Astrocyte (in vitro differentiated cells and primary cell): Measurements from ENCODE around the gene CNTN5.

ENCODE experiments used
- CTCF ChIP-seq: IDR thresholded peaks from 2 replicates; pipeline ENCODE4 v1.5.1; 2011; ENCODE audit warnings: low read depth, mild to moderate bottlenecking, inconsistent platforms, low read length, moderate library complexity; ENCODE audit not compliant: insufficient read depth
- EZH2 ChIP-seq: IDR thresholded peaks from 2 replicates; pipeline ENCODE4 v1.6.1; 2012; ENCODE audit warnings: mild to moderate bottlenecking, low read length, inconsistent platforms; ENCODE audit not compliant: insufficient read depth

GRCh38 chr11:99037057-99037456 lies 16.3 kb downstream of the CNTN5 start:
- no peak for TF ChIP-seq CTCF
- TF ChIP-seq EZH2, result no peak
